ENCODE results near the gene PHTF1.

DNA sequence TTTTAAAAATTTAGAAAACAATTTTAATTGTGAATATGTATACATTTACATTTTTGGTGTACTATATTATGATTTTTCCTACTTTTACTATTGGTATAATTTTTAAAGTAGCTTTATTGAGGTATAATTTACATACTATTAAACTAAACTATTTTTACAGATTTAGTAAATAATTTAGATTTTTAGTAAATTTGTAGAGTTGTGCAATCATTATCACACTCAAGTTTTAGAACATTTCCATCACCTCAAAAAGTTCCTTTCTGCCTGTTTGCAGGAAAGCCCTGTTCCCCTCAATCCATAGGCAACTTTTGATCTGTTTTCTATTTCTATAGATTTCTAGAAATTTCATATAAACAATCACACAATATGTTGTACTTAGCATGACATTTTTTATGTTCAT is 8.2 kb downstream of the PHTF1 start:
- TF ChIP-seq CTCF (optimal IDR thresholded peaks at IDR 0.05 in 1 of 3, IDR thresholded peaks at IDR 0.05 in 1 of 3, conservative IDR thresholded peaks at IDR 0.05 in 1 of 3; ENCODE audit: extremely low read depth in 1 of 3, insufficient read depth in 2 of 3, low read length in 3 of 3) = no peak
- no peak for TF ChIP-seq EZH2 (IDR thresholded peaks at IDR 0.05; ENCODE audit: low read length)

All from keratinocyte (primary cell).